ENCODE results near the gene GPER1.

DNA sequence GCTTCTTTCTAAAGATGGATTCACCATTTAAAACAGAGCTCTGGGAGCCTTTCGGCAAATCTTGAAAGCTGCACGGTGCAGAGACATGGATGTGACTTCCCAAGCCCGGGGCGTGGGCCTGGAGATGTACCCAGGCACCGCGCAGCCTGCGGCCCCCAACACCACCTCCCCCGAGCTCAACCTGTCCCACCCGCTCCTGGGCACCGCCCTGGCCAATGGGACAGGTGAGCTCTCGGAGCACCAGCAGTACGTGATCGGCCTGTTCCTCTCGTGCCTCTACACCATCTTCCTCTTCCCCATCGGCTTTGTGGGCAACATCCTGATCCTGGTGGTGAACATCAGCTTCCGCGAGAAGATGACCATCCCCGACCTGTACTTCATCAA lies 3.7 kb downstream of the GPER1 start:
- TF ChIP-seq, protein P1, sequence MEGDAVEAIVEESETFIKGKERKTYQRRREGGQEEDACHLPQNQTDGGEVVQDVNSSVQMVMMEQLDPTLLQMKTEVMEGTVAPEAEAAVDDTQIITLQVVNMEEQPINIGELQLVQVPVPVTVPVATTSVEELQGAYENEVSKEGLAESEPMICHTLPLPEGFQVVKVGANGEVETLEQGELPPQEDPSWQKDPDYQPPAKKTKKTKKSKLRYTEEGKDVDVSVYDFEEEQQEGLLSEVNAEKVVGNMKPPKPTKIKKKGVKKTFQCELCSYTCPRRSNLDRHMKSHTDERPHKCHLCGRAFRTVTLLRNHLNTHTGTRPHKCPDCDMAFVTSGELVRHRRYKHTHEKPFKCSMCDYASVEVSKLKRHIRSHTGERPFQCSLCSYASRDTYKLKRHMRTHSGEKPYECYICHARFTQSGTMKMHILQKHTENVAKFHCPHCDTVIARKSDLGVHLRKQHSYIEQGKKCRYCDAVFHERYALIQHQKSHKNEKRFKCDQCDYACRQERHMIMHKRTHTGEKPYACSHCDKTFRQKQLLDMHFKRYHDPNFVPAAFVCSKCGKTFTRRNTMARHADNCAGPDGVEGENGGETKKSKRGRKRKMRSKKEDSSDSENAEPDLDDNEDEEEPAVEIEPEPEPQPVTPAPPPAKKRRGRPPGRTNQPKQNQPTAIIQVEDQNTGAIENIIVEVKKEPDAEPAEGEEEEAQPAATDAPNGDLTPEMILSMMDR (conservative IDR thresholded peaks at IDR 0.05; ENCODE audit: low read length): no peak
- TF ChIP-seq EZH2phosphoT487 (IDR thresholded peaks at IDR 0.05; ENCODE audit: borderline replicate concordance, low read depth, low read length): no peak

Measured in OCI-LY7 (cell line).